ENCODE measurements around the gene PLIN4.
A peak's percentile ranks its signal among the peaks of the same experiment; 100 is the strongest.

PLIN4 gene

GRCh38 chr19:4556597-4557127 lies 38.4 kb upstream of the PLIN4 start:
- no peak overlapping the region for H3K4me3 ChIP-seq (replicated peaks; ENCODE audit: insufficient read depth, low read length)
- H3K27ac ChIP-seq (replicated peaks) = no peak overlapping the region
- no peaks in the 10 kb centered on the region for H3K27me3 ChIP-seq (ENCODE audit: insufficient read depth, poor library complexity, severe bottlenecking)
- no peak for TF ChIP-seq SPI1 (IDR thresholded peaks at IDR 0.05; ENCODE audit: borderline replicate concordance, low read depth)
- no peak for TF ChIP-seq GABPA (IDR thresholded peaks at IDR 0.05; ENCODE audit: low read depth)
- no peak for TF ChIP-seq POLR2AphosphoS5 (IDR thresholded peaks at IDR 0.05; ENCODE audit: low read depth)
- TF ChIP-seq CTCF (IDR thresholded peaks at IDR 0.05; ENCODE audit: insufficient read depth, low read length) = no peak
- no peak for TF ChIP-seq REST (IDR thresholded peaks at IDR 0.05; ENCODE audit: insufficient replicate concordance, low read depth)
- peak in 1 of 2 experiments; percentile 14 for DNase-seq (ENCODE audit: low read depth in 1 of 2, low spot score in 1 of 2)

- Histone ChIP-seq H3K4me3 (replicated peaks; ENCODE audit: insufficient read depth, low read length) (no peak overlapping the region), H3K27me3 (ENCODE audit: insufficient read depth, poor library complexity, severe bottlenecking) (no peaks in the 10 kb centered on the region), H3K27ac (replicated peaks) (no peak overlapping the region)
- no peak for TF ChIP-seq REST (IDR thresholded peaks at IDR 0.05; ENCODE audit: insufficient replicate concordance, low read depth)
- TF ChIP-seq GABPA (IDR thresholded peaks at IDR 0.05; ENCODE audit: low read depth) = no peak
- no peak for DNase-seq (ENCODE audit: low read depth in 1 of 2, low spot score in 1 of 2)
Observed at GRCh38 chr19:4555657-4556561, 37.6 kb upstream of the PLIN4 start.

GRCh38 chr19:4554717-4555116 lies 36.4 kb upstream of the PLIN4 start:
- DNase-seq (ENCODE audit: low read depth in 1 of 2, low spot score in 1 of 2) = no peak
- H3K27ac ChIP-seq (replicated peaks) = no peak overlapping the region
- no peak for TF ChIP-seq POLR2AphosphoS5 (IDR thresholded peaks at IDR 0.05; ENCODE audit: low read depth)
- TF ChIP-seq REST (IDR thresholded peaks at IDR 0.05; ENCODE audit: insufficient replicate concordance, low read depth) = no peak
- H3K4me3 ChIP-seq (replicated peaks; ENCODE audit: insufficient read depth, low read length) = no peak overlapping the region
- H3K27me3 ChIP-seq (ENCODE audit: insufficient read depth, poor library complexity, severe bottlenecking) = no peaks in the 10 kb centered on the region

- no peak for DNase-seq (ENCODE audit: low read depth in 1 of 2, low spot score in 1 of 2)
- Histone ChIP-seq H3K27me3 (ENCODE audit: insufficient read depth, poor library complexity, severe bottlenecking) (no peaks in the 10 kb centered on the region), H3K4me3 (replicated peaks; ENCODE audit: insufficient read depth, low read length) (no peak overlapping the region), H3K27ac (replicated peaks) (no peak overlapping the region)
- TF ChIP-seq CTCF (IDR thresholded peaks at IDR 0.05; ENCODE audit: insufficient read depth, low read length) (no peak), GABPA (IDR thresholded peaks at IDR 0.05; ENCODE audit: low read depth) (no peak), REST (IDR thresholded peaks at IDR 0.05; ENCODE audit: insufficient replicate concordance, low read depth) (no peak), SPI1 (IDR thresholded peaks at IDR 0.05; ENCODE audit: borderline replicate concordance, low read depth) (no peak), POLR2AphosphoS5 (IDR thresholded peaks at IDR 0.05; ENCODE audit: low read depth) (no peak)
Observed at GRCh38 chr19:4553775-4554174, 35.5 kb upstream of the PLIN4 start.
